HG03103 (cell line): ENCODE data around the gene GCLC.
A peak's percentile ranks its signal among the peaks of the same experiment; 100 is the strongest.

Experiments used
- ATAC-seq: cut with Tn5 transposase; IDR thresholded peaks from one replicate; pipeline ENCODE4 v1.9.1; 2021; ENCODE audit warnings: low read depth; ENCODE audit not compliant: unreplicated experiment

The GCLC gene

DNA sequence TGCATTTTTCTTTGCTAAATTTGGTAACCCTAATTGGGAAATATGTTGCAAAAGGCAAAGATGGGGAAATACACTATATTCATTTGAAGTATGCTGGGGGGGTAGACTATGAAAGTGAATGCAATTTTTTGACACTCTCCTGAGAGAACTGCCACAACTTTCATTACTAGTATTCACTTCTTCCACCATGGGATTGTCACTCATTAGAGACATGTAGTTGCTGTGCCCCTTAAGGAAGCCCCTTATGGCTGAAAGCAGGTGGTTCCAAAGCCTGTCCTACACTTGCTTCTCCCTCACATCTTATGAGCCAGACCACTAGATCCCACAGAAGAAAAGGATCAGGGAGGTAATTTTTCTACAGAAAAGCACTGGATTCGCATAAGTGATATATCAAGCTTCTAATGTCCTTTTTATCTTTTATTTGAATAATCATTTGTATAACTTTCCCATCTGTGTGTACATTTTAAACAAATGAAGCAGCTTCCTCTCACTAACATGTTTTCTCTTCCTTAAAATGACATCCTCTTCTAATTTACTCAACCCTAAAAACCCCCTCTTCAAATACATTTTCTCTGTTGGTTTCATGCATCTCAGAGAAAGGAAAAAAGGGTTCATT, 83.8 kb downstream of the GCLC start:
- ATAC-seq = peak; percentile 46

DNA sequence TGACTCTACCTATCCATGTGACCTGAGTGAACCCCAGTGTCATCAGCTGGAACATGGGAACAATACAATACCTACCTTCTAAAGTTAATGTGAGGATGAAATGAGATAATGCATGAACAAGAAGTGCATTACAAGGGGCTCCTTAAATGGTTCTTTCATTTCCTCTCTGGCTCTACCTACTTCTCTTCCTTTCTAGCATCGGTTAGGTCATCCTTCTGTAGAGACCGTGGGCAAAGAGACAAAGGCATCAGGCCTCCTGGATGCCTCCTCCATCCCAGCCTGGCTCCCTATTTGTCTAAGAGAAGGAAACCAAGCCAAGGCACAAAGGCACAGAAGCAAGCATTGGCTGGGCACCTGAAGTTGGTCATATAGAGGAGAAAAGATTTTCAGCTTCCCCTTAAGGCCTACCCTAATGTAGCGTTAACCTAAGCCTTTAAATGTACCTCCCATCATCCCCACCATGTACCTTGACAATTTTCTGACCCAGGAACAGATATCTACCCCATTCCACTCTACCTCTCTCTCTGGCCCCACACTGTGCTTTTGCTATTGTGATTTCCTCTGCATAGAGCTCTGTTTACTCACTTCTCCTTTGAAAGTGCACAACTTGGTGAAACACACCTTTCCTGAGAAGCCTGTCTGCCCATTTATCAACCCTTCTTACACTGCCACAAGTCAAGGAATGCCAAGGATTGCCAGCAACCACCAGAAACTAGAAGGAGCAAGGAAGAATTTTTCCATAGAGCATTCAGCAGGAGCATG, 86.6 kb downstream of the GCLC start:
- ATAC-seq = peak; percentile 57

DNA sequence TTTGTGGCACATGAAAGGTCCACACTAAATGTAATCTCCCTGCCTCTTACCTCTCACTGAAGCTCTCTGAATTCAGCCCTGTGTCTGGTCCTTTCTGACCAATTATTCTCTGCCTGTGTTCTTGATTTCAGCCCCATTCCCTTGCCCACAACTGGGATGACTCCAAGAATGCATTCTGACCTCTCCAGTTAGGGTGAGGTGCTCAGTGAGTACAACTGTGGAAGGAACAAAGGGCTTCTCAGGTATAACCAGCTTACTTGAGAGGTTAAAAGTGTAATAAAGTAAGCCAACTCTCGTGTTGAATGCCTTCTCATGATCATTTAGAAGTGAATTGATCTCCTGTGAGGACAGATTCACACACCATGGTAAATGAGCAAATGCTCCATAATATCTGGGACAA, 88.1 kb downstream of the GCLC start:
- ATAC-seq = no peak

DNA sequence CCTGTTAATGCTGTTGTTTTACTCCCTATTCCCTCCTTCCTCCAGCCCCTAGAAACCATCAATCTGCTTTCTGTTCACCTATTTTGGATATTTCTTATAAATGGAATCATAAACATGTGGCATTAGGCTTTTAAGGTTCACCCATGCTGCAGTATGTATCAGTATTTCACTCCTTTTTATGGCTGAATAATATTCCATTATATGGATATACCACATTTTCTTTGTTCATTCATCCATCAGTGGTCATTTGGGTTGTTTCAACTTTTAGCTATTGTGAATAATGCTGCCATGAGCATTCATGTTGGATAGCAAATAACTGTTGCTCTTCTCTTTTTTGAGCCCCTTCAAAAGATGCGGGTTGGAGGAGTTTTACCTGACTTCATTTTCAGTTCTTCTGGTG, 89.2 kb downstream of the GCLC start:
- ATAC-seq = no peak

DNA sequence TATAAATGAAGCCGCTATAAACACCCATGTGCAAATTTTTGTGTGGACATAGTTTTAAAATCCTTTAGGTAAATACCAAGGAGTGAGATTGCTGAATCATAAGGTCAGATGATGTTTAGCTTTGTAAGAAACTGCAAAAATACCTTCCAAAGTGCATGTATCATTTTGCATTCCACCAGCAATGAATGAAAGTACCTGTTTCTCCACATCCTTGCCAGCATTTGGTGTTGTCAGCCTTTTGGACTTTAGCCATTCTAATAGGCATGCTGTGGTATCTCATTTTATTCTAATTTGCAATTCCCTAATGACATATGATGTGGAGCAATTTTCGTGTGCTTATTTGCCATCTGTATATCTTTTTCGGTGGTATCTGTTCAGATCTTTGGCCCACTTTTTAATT, 93.7 kb downstream of the GCLC start:
- no peak for ATAC-seq

DNA sequence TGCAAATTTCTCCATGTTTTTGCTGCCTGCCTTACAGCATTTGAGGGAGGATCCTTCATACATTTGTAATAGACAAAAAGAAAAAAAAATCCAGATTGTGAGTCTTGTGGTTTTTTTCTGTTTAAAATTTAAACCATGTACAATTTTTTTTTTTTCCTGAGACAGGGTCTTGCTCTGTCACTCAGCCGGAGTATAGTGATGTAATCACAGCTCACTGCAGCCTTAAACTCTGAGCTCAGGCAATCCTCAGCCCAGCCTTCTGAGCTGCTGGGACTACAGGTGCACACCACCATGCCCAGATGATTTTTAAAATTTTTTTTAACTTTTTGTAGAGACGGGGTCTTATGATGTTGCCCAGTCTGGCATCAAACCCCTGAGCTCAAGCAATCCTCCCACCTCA, 97.0 kb downstream of the GCLC start:
- no peak for ATAC-seq
